GM21786 (cell line): ENCODE measurements around the gene MITF.

Experiments
- ATAC-seq: cut with Tn5 transposase; IDR thresholded peaks from one replicate; pipeline ENCODE4 v1.9.1; 2021; ENCODE audit not compliant: unreplicated experiment

The MITF gene

GRCh38 chr3:69830147-69830546, 90.9 kb downstream of the MITF start:
- no peak for ATAC-seq

- ATAC-seq: no peak
These were observed 92.5 kb downstream of the MITF start for GRCh38 chr3:69831737-69832136.

- no peak for ATAC-seq
These were observed 94.3 kb downstream of the MITF start for GRCh38 chr3:69833591-69833990.

- ATAC-seq: no peak
These were observed 99.0 kb downstream of the MITF start for GRCh38 chr3:69838217-69838616.

GRCh38 chr3:69838696-69839515, 99.6 kb downstream of the MITF start:
- ATAC-seq: no peak

DNA sequence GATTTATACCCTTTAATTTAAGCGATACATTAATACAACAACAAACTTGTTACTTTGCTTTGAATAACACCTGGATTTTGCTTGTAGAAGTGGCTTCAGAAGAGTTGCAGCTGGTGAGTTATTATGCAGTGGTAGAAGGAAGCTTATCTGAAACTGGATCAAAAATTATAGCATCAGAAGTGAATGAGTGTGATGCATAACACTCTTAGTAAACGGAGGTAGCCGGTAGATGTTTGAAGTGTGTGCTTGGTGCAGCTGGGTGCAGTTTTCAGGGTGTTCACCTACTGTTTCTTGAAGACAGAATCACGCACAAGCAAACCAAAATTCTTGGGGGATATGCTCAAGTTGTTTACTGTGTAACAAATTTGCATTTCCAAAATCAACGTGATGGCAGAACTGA, 103.1 kb downstream of the MITF start:
- ATAC-seq: no peak

GRCh38 chr3:69842789-69843188, 103.5 kb downstream of the MITF start:
- no peak for ATAC-seq

GRCh38 chr3:69844706-69845105, 105.4 kb downstream of the MITF start:
- ATAC-seq: no peak

DNA sequence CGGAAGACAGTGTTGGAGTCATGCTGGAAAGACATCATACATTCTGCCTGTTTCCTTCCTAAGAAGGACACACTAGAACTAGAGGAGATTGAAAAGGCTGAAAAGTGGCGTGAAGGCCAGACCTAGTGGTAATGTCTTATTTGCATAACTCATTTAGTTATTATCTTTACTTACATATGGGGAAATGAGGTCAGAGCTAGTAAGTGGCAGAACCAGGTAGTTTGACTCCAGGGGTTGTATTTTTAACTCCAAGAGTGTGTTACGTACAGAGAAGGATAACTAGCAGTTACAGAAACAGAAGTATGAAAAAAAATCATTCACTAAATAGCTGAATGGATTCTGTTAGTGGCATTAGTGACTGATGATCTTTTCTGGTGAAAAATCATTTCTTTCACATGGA, 108.0 kb downstream of the MITF start:
- ATAC-seq: no peak

DNA sequence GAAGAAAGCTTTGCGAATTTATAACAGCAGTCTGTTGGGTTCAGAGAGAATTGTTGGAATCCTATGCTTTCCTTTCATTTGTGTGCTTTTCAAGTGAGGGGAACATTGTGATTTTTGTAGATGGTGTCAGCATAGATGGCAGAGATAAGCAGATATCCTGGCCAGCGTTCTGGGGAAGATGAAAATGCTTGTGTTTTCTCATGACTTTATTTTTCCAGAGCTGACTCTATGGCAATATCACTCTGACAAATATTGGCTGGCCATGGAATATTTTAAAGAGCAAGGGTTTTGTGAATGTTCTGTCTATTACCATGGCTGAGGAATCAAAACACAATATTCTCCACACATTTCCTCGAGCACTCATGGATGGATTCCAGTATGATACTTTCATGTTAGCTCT, 108.8 kb downstream of the MITF start:
- ATAC-seq: no peak

DNA sequence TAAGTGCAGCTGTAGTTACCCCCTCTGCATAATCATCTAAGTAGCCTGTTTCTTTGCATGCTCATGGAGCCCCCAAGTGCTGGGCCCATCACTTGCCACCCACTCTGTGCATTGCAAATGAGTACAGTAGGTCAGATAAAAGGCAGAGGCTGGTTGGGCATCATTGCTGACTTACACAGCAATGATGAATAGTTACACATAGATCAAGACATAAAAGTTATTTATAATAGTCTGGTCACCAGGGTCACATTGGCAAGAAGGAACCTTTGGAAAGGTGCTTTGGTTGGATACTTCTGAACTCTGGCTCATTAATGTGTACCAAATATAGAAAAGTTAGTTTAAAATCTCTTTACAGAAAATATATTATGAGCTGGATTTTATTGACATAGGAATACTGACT, 111.6 kb downstream of the MITF start:
- ATAC-seq: no peak

GRCh38 chr3:69853027-69853426, 113.8 kb downstream of the MITF start:
- ATAC-seq: no peak

- ATAC-seq: no peak
These were observed 116.3 kb downstream of the MITF start for GRCh38 chr3:69855436-69856162.

DNA sequence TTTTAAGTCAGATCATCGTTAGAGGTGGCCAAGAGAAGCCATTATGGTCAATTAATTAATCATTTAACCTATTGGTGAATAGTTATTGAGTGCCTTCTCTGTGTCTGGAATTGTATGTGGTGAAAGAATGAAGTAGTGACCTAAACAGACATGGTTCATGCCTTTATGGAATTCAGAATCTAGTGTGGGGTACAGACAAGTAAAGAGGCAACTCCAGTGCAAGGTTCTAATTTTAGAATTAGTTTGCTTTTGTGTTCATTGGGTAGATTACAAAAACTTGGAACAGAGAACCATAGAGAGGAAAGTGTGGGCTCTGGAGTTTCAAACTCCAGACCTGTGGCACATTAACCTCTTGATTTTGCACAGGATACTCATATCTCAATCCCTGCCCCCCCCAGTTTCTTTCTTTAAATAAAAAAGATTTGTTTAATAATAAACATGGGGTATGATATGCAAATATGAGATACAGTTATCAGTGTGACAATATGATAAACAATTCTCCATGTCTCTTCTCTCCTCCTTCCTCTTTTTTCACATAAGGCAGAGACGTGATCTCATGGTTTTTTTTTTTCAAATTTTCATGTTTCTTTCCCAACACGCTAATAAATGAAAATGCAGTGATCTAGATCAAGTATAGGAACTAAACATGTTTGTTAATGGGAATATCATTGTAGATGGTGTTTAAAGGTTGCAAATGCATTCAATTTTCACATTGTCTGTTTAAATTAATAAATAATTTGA, 117.9 kb downstream of the MITF start:
- ATAC-seq: no peak

- no peak for ATAC-seq
These were observed 122.3 kb downstream of the MITF start for GRCh38 chr3:69861556-69861955.

GRCh38 chr3:69864141-69864540, 124.9 kb downstream of the MITF start:
- no peak for ATAC-seq

DNA sequence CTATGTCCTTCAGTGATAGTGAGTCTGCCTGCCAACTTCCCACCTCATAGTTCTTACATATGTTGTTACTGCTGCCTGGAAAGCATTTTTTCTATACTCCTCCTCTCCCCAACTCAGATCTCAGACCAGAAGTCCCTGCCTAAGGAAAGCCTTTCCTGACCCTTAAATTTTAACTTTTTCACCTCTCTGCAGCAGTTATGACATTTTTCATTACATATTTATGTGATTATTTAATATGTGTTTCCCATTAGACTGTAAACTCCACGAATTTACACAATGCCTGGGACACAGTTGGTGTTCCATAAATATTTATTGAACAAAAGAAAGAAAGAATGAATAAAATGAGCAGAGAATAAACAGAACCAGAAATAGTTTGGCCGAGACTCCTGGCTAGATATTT, 125.5 kb downstream of the MITF start:
- no peak for ATAC-seq

DNA sequence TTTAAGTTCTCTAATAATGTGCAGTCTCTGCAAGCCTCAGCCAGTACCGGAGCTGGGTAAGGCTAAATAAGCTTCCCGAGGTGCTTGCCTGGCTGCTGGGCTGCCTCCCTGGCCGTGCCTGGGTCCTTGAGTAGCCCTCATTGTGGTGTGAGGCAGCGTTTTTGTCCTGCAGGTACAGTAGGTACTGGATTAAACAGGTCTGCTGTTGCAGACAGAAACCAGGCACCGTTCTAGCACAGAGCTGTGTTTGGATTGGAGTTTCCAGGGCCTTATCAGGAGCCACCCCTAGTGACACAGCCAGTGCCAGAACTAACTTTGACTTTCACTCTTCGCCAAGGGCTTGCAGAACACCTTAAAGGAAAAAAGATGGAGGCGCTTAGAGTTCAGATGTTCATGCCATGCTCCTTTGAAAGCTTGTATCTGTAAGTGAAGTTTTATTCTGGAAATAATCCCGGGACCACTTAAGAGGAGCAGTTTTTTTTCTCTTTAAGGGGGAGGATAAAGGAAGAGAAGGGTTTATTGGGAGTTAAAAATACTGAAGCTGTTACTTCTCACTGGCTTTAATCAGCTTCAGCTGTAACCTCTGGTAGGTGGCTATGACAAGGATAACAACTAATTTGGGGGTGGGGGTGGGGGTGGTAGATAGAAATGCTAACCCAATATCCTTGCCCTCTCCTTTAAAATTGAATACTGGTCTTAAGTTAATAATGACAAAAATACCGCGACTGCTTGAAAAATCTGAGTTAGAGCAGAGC, 126.8 kb downstream of the MITF start:
- ATAC-seq: no peak

GRCh38 chr3:69866988-69867720, 127.9 kb downstream of the MITF start:
- ATAC-seq: no peak

- ATAC-seq: no peak
These were observed 128.8 kb downstream of the MITF start for GRCh38 chr3:69867941-69868505.
